Astrocyte (in vitro differentiated cells and primary cell): ENCODE data around the gene RALA. TPM values are rescaled to one million over a fixed set of nuclear protein-coding genes. Genes with fewer than 3 reads are reported as not detected.

Experiments
- DNase-seq: peaks from one replicate; pipeline ENCODE4 v3.0.0-alpha.2; 2010; ENCODE audit warnings: low read depth
- FAIRE-seq: peaks from 2 replicates; lab custom pipeline; 2011; peaks lifted over from hg19 to GRCh38; lab: Jason Lieb, UNC
- H2AFZ ChIP-seq: 2 replicates; pipeline ENCODE4 v1.6.0; 2012; ENCODE audit warnings: low read depth, low read length, inconsistent platforms
- H3K27ac ChIP-seq: 2 replicates; pipeline ENCODE4 v1.5.1; 2011; ENCODE audit warnings: low read depth, low read length, inconsistent platforms
- H3K27me3 ChIP-seq: 2 replicates; pipeline ENCODE4 v1.6.0; 2011; ENCODE audit warnings: low read length, inconsistent platforms; ENCODE audit not compliant: insufficient read depth
- H3K36me3 ChIP-seq: 2 replicates; pipeline ENCODE4 v1.5.1; 2011; ENCODE audit warnings: low read length, inconsistent platforms; ENCODE audit not compliant: insufficient read depth
- H3K4me1 ChIP-seq: 2 replicates; pipeline ENCODE4 v1.5.1; 2011; ENCODE audit warnings: low read length, inconsistent platforms; ENCODE audit not compliant: insufficient read depth
- H3K4me2 ChIP-seq: 2 replicates; pipeline ENCODE4 v1.6.0; 2012; ENCODE audit warnings: low read length, inconsistent platforms
- H3K4me3 ChIP-seq: 2 replicates; pipeline ENCODE4 v1.5.1; 2011; ENCODE audit warnings: low read depth, mild to moderate bottlenecking, low read length, inconsistent platforms; ENCODE audit not compliant: insufficient read depth
- H3K79me2 ChIP-seq: 2 replicates; pipeline ENCODE4 v1.6.0; 2012; ENCODE audit warnings: mild to moderate bottlenecking, low read length, inconsistent platforms; ENCODE audit not compliant: insufficient read depth
- H3K9ac ChIP-seq: 2 replicates; pipeline ENCODE4 v1.6.0; 2012; ENCODE audit warnings: mild to moderate bottlenecking, low read length, inconsistent platforms
- H3K9me3 ChIP-seq: 2 replicates; pipeline ENCODE4 v1.5.1; 2012; ENCODE audit warnings: low read depth, mild to moderate bottlenecking, low read length, inconsistent platforms; ENCODE audit not compliant: insufficient read depth
- H4K20me1 ChIP-seq: 2 replicates; pipeline ENCODE4 v1.6.0; 2012; ENCODE audit warnings: low read length, inconsistent platforms; ENCODE audit not compliant: insufficient read depth
- H3K27ac Mint-ChIP-seq: one replicate; pipeline ENCODE4 v1.8.0; 2021; ENCODE audit warnings: mild to moderate bottlenecking, mixed read lengths; ENCODE audit not compliant: unreplicated experiment
- H3K27me3 Mint-ChIP-seq: one replicate; pipeline ENCODE4 v1.8.0; 2021; ENCODE audit warnings: low read depth, mixed read lengths; ENCODE audit not compliant: unreplicated experiment
- H3K36me3 Mint-ChIP-seq: one replicate; pipeline ENCODE4 v1.8.0; 2021; ENCODE audit warnings: low read depth, mixed read lengths; ENCODE audit not compliant: unreplicated experiment
- H3K4me1 Mint-ChIP-seq: one replicate; pipeline ENCODE4 v1.8.0; 2021; ENCODE audit warnings: low read depth, mixed read lengths; ENCODE audit not compliant: unreplicated experiment
- H3K4me3 Mint-ChIP-seq: one replicate; pipeline ENCODE4 v1.8.0; 2021; ENCODE audit warnings: mild to moderate bottlenecking, moderate library complexity, mixed read lengths; ENCODE audit not compliant: unreplicated experiment
- H3K9me3 Mint-ChIP-seq: one replicate; pipeline ENCODE4 v1.8.0; 2021; ENCODE audit warnings: mild to moderate bottlenecking, mixed read lengths; ENCODE audit not compliant: unreplicated experiment
- CTCF ChIP-seq: IDR thresholded peaks from 2 replicates; pipeline ENCODE4 v1.5.1; 2011; ENCODE audit warnings: low read depth, mild to moderate bottlenecking, inconsistent platforms, low read length, moderate library complexity; ENCODE audit not compliant: insufficient read depth
- EZH2 ChIP-seq: IDR thresholded peaks from 2 replicates; pipeline ENCODE4 v1.6.1; 2012; ENCODE audit warnings: mild to moderate bottlenecking, low read length, inconsistent platforms; ENCODE audit not compliant: insufficient read depth
- total RNA-seq: library from RNA; stranded (reverse); gene quantifications from 2 replicates; pipeline ENCODE4 v1.2.1, GENCODE V29; 2021

Gene RALA
- total RNA-seq, 1 donor from 2014 or later: 70.2 TPM

- Mint-ChIP-seq H3K27ac (peak overlapping the region; percentile 8), H3K4me3 (no peak overlapping the region), H3K36me3 (peaks cover 6% of the 10 kb centered on the region), H3K27me3 (no peaks in the 10 kb centered on the region), H3K4me1 (peaks cover 10% of the 10 kb centered on the region), H3K9me3 (no peaks in the 10 kb centered on the region)
- Histone ChIP-seq H3K36me3 (no peaks in the 10 kb centered on the region), H3K4me2 (peak overlapping the region; percentile 11), H2AFZ (peak overlapping the region; percentile 3), H3K79me2 (peaks cover 3% of the 10 kb centered on the region), H4K20me1 (no peaks in the 10 kb centered on the region), H3K27me3 (no peaks in the 10 kb centered on the region), H3K27ac (no peak overlapping the region), H3K4me3 (no peak overlapping the region), H3K4me1 (peaks cover 3% of the 10 kb centered on the region), H3K9ac (no peak overlapping the region), H3K9me3 (no peaks in the 10 kb centered on the region)
- FAIRE-seq: peak; percentile 45
- TF ChIP-seq CTCF: peak; percentile 77
- TF ChIP-seq EZH2: no peak
- peak; percentile 55 for DNase-seq
Observed at GRCh38 chr7:39746103-39746819, 122.9 kb downstream of the RALA start.

- no peaks in the 10 kb centered on the region for H3K27me3 Mint-ChIP-seq
- H3K4me1 ChIP-seq: peaks cover 6% of the 10 kb centered on the region
- peak overlapping the region; percentile 79 for H3K27ac Mint-ChIP-seq
- H3K9ac ChIP-seq: no peak overlapping the region
- FAIRE-seq (no peak), DNase-seq (peak; percentile 74)
- H4K20me1 ChIP-seq: no peaks in the 10 kb centered on the region
- H3K9me3 ChIP-seq: no peaks in the 10 kb centered on the region
- H3K27ac ChIP-seq: no peak overlapping the region
- peaks cover 15% of the 10 kb centered on the region for H3K4me1 Mint-ChIP-seq
- no peak overlapping the region for H3K4me3 Mint-ChIP-seq
- H3K4me2 ChIP-seq: peak overlapping the region; percentile 12
- peaks cover 6% of the 10 kb centered on the region for H3K36me3 Mint-ChIP-seq
- no peak overlapping the region for H3K4me3 ChIP-seq
- H3K36me3 ChIP-seq: no peaks in the 10 kb centered on the region
- H3K27me3 ChIP-seq: no peaks in the 10 kb centered on the region
- peaks cover 3% of the 10 kb centered on the region for H3K79me2 ChIP-seq
- no peak for TF ChIP-seq CTCF
- TF ChIP-seq EZH2: no peak
- no peaks in the 10 kb centered on the region for H3K9me3 Mint-ChIP-seq
- no peak overlapping the region for H2AFZ ChIP-seq
Observed at GRCh38 chr7:39749177-39749576, 125.8 kb downstream of the RALA start.

- no peaks in the 10 kb centered on the region for H4K20me1 ChIP-seq
- Mint-ChIP-seq H3K4me1 (peaks cover 19% of the 10 kb centered on the region), H3K4me3 (no peak overlapping the region), H3K9me3 (no peaks in the 10 kb centered on the region), H3K36me3 (peaks cover under 1% of the 10 kb centered on the region), H3K27me3 (no peaks in the 10 kb centered on the region), H3K27ac (no peak overlapping the region)
- FAIRE-seq: no peak
- no peaks in the 10 kb centered on the region for H3K9me3 ChIP-seq
- DNase-seq: no peak
- H3K36me3 ChIP-seq: no peaks in the 10 kb centered on the region
- no peak overlapping the region for H3K9ac ChIP-seq
- TF ChIP-seq CTCF (no peak), EZH2 (no peak)
- H3K4me2 ChIP-seq: no peak overlapping the region
- no peak overlapping the region for H3K4me3 ChIP-seq
- peaks cover 3% of the 10 kb centered on the region for H3K79me2 ChIP-seq
- H3K4me1 ChIP-seq: peaks cover 11% of the 10 kb centered on the region
- no peak overlapping the region for H2AFZ ChIP-seq
- no peaks in the 10 kb centered on the region for H3K27me3 ChIP-seq
- peak overlapping the region; percentile 2 for H3K27ac ChIP-seq
Observed at GRCh38 chr7:39749717-39750116, 126.3 kb downstream of the RALA start.
